ENCODE results near the gene ZNF154. TPM values are rescaled to one million over a fixed set of nuclear protein-coding genes. Genes with fewer than 3 reads are reported as not detected.

Gene ZNF154
- total RNA-seq, 2 donors from 2014 or later, result 15.9 to 21.2 TPM

DNA sequence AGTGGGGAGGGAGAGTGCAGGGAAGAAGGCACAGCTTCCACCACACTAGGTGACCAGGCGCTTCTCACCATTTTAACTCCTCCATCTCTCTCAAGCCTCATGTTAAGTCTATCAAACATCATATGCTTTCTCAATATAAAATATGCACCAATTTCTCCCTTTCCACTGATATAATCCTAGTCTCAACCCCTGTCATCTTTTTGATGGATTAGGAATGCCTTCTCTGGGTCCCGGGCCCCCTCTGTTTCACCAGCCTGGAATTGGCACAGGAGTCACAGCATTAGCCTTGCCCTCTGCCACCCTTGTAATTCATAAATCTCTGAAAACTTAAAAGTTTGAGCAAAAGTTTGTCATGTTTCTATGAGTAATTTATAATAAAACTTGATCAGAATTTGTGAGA, 40.4 kb downstream of the ZNF154 start, which contains the start of gene ZSCAN4:
ZSCAN4 (plus strand) TSS at position 301 of the 400 bp plus-strand sequence. CDS start 7,211 bp downstream, outside the sequence.
- H3K27ac Mint-ChIP-seq, result no peak within 1 kb of the TSS
- no peaks in the 10 kb centered on the region for H3K4me1 Mint-ChIP-seq
- TF ChIP-seq, protein P1, sequence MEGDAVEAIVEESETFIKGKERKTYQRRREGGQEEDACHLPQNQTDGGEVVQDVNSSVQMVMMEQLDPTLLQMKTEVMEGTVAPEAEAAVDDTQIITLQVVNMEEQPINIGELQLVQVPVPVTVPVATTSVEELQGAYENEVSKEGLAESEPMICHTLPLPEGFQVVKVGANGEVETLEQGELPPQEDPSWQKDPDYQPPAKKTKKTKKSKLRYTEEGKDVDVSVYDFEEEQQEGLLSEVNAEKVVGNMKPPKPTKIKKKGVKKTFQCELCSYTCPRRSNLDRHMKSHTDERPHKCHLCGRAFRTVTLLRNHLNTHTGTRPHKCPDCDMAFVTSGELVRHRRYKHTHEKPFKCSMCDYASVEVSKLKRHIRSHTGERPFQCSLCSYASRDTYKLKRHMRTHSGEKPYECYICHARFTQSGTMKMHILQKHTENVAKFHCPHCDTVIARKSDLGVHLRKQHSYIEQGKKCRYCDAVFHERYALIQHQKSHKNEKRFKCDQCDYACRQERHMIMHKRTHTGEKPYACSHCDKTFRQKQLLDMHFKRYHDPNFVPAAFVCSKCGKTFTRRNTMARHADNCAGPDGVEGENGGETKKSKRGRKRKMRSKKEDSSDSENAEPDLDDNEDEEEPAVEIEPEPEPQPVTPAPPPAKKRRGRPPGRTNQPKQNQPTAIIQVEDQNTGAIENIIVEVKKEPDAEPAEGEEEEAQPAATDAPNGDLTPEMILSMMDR (conservative IDR thresholded peaks at IDR 0.05), result no peak
- Histone ChIP-seq H3K9me3 (ENCODE audit: control insufficient read depth, low read length) (no peaks in the 10 kb centered on the region), H3K4me3 (ENCODE audit: low read length) (no peak within 1 kb of the TSS), H3K27ac (ENCODE audit: low read depth, low read length) (no peak within 1 kb of the TSS), H3K27me3 (ENCODE audit: control insufficient read depth, insufficient read depth, low read length, poor library complexity, severe bottlenecking) (peaks cover 23% of the 10 kb centered on the region), H3K36me3 (ENCODE audit: control insufficient read depth, insufficient read depth, low read length) (no peaks in the 10 kb centered on the region), H3K9ac (ENCODE audit: extremely low read depth, low read length, poor library complexity, severe bottlenecking) (no peak within 1 kb of the TSS), H3K4me1 (ENCODE audit: control insufficient read depth, insufficient read depth, low read length) (no peaks in the 10 kb centered on the region)
- WGBS, 2 experiments (ENCODE audit: insufficient coverage in 1 of 2, insufficient read length in 1 of 2), result 88% methylated on average over 2 of the region's 2 CpGs; no CpG with 5 or more reads in 1 of the 2 experiments
- no peaks in the 10 kb centered on the region for H3K9me3 Mint-ChIP-seq
- H3K36me3 Mint-ChIP-seq (ENCODE audit: low read depth), result no peaks in the 10 kb centered on the region
- no peak for DNase-seq
- H3K27me3 Mint-ChIP-seq (ENCODE audit: insufficient read depth), result peaks cover 25% of the 10 kb centered on the region
- H3K4me3 Mint-ChIP-seq, result no peak within 1 kb of the TSS

DNA sequence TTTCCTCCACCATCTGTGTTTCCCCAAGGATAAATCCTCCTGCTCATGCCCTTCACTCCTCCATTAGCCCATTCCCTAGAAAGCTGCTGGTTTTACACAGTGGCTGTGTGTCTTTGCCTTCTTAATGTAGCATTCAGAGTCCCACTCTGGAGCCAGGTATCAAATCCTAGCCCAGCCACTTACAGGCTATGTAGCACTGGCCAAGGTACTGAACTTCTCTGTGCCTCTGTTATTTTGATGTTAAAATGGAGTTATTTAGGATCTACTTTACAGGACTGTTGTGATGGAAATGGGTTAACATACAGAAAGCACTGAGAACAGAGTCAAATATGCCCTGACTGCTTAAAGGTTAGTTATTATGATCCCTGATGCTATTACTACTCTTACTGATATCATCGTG, 41.8 kb downstream of the ZNF154 start:
- 57 to 78% methylated on average over 1 of the region's 1 CpG for WGBS, 2 experiments (ENCODE audit: insufficient coverage in 1 of 2, insufficient read length in 1 of 2)
- no peak overlapping the region for H3K4me3 ChIP-seq (ENCODE audit: low read length)
- Mint-ChIP-seq H3K4me3 (no peak overlapping the region), H3K4me1 (no peaks in the 10 kb centered on the region), H3K27ac (no peak overlapping the region), H3K36me3 (ENCODE audit: low read depth) (no peaks in the 10 kb centered on the region), H3K27me3 (ENCODE audit: insufficient read depth) (peaks cover 28% of the 10 kb centered on the region), H3K9me3 (no peaks in the 10 kb centered on the region)
- H3K9me3 ChIP-seq (ENCODE audit: control insufficient read depth, low read length), result no peaks in the 10 kb centered on the region
- TF ChIP-seq, protein P1 (conservative IDR thresholded peaks at IDR 0.05), result no peak
- DNase-seq, result no peak
- peaks cover 23% of the 10 kb centered on the region for H3K27me3 ChIP-seq (ENCODE audit: control insufficient read depth, insufficient read depth, low read length, poor library complexity, severe bottlenecking)
- H3K4me1 ChIP-seq (ENCODE audit: control insufficient read depth, insufficient read depth, low read length), result no peaks in the 10 kb centered on the region
- no peak overlapping the region for H3K27ac ChIP-seq (ENCODE audit: low read depth, low read length)
- no peaks in the 10 kb centered on the region for H3K36me3 ChIP-seq (ENCODE audit: control insufficient read depth, insufficient read depth, low read length)
- H3K9ac ChIP-seq (ENCODE audit: extremely low read depth, low read length, poor library complexity, severe bottlenecking), result no peak overlapping the region

DNA sequence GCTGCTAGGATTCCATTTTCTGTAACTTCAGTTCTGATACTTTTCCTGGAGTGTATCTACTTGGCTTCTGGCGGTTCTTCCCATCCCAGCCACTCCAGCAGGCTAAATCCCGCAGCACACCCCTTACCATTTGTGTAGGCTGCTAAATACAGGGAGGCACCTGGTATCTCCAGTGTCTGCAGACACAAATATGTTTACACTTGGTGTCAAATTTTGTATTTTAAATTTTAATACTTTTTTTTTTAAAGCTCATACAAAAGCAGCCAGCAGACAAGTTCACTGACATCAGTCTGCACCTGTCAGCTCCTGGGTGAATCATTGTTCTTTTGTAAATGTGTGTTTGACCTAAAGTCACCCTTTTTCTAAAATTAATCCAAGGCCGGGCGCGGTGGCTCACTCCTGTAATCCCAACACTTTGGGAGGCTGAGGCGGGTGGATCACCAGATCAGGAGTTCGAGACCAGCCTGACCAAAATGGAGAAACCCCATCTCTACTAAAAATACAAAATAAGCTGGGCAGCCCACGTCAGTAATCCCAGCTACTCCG, 43.7 kb downstream of the ZNF154 start:
- Histone ChIP-seq H3K27me3 (ENCODE audit: control insufficient read depth, insufficient read depth, low read length, poor library complexity, severe bottlenecking) (peaks cover 35% of the 10 kb centered on the region), H3K4me3 (ENCODE audit: low read length) (no peak overlapping the region), H3K27ac (ENCODE audit: low read depth, low read length) (no peak overlapping the region), H3K36me3 (ENCODE audit: control insufficient read depth, insufficient read depth, low read length) (no peaks in the 10 kb centered on the region), H3K9me3 (ENCODE audit: control insufficient read depth, low read length) (no peaks in the 10 kb centered on the region), H3K9ac (ENCODE audit: extremely low read depth, low read length, poor library complexity, severe bottlenecking) (no peak overlapping the region), H3K4me1 (ENCODE audit: control insufficient read depth, insufficient read depth, low read length) (no peaks in the 10 kb centered on the region)
- no peak overlapping the region for H3K27ac Mint-ChIP-seq
- 93 to 100% methylated on average over 2 to 9 of the region's 9 CpGs for WGBS, 2 experiments (ENCODE audit: insufficient coverage in 1 of 2, insufficient read length in 1 of 2)
- peak overlapping the region; percentile 63 for H3K4me3 Mint-ChIP-seq
- no peaks in the 10 kb centered on the region for H3K9me3 Mint-ChIP-seq
- H3K4me1 Mint-ChIP-seq, result no peaks in the 10 kb centered on the region
- DNase-seq, result no peak
- H3K27me3 Mint-ChIP-seq (ENCODE audit: insufficient read depth), result peaks cover 23% of the 10 kb centered on the region
- no peaks in the 10 kb centered on the region for H3K36me3 Mint-ChIP-seq (ENCODE audit: low read depth)
- TF ChIP-seq, protein P1 (conservative IDR thresholded peaks at IDR 0.05), result no peak

Measured in endodermal cell (in vitro differentiated cells).